Keratinocyte (primary cell): ENCODE measurements around the gene AOAH.

ENCODE experiments used
- EZH2 ChIP-seq: IDR thresholded peaks from one replicate; pipeline ENCODE4 v1.6.1; 2012; ENCODE audit warnings: inconsistent platforms, mild to moderate bottlenecking, low read length, moderate library complexity
- TF ChIP-seq, protein P1 (sequence below), 3 experiments: IDR thresholded peaks in 1 of 3; conservative IDR thresholded peaks in 1 of 3; optimal IDR thresholded peaks in 1 of 3; 2 replicates in 2 of 3; 3 replicates in 1 of 3; pipeline versions ENCODE3 to v1.5.1; 2011; ENCODE audit warnings: low read length in 3 of 3, mild to moderate bottlenecking in 3 of 3, moderate library complexity in 2 of 3, control low read depth in 1 of 3, inconsistent platforms in 1 of 3; ENCODE audit not compliant: insufficient read depth in 2 of 3; ENCODE audit errors: extremely low read depth in 1 of 3

DNA sequence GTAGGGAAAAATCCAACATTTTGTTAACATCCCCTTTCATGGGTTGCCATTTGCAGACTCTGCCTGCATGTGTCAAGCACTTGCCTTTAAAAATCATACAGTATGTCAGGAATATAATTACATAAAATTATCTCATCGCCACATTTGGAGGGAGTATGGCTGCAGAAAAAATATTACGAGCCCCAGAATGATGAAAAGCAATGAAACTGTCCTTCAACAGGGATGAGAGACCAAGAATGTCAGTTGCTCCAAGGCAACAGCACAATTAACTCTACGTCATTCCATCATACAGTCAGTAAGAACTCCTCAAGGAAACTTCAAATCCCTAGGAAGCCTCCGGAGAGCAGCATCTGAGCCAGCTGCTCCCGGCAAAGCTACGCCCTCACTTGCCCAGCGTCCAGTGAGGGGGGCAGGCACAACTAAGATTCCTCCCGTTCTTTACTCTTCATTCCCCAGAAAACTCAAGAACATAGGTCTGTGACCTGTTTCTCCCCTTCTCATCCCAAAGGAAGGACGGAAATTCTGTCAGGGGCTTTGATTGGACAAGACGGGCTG is 201.8 kb downstream of the AOAH start:
- no peak for TF ChIP-seq EZH2
- TF ChIP-seq, protein P1, sequence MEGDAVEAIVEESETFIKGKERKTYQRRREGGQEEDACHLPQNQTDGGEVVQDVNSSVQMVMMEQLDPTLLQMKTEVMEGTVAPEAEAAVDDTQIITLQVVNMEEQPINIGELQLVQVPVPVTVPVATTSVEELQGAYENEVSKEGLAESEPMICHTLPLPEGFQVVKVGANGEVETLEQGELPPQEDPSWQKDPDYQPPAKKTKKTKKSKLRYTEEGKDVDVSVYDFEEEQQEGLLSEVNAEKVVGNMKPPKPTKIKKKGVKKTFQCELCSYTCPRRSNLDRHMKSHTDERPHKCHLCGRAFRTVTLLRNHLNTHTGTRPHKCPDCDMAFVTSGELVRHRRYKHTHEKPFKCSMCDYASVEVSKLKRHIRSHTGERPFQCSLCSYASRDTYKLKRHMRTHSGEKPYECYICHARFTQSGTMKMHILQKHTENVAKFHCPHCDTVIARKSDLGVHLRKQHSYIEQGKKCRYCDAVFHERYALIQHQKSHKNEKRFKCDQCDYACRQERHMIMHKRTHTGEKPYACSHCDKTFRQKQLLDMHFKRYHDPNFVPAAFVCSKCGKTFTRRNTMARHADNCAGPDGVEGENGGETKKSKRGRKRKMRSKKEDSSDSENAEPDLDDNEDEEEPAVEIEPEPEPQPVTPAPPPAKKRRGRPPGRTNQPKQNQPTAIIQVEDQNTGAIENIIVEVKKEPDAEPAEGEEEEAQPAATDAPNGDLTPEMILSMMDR (optimal IDR thresholded peaks at IDR 0.05 in 1 of 3, IDR thresholded peaks at IDR 0.05 in 1 of 3, conservative IDR thresholded peaks at IDR 0.05 in 1 of 3; ENCODE audit: extremely low read depth in 1 of 3, insufficient read depth in 2 of 3, low read length in 3 of 3), result no peak
